ENCODE results near the gene LYRM4. TPM values are rescaled to one million over a fixed set of nuclear protein-coding genes. Genes with fewer than 3 reads are reported as not detected.

LYRM4 gene
- total RNA-seq, 6 experiments from 2014 or later, result 5.7 to 11.5 (median 8.5) TPM

- Histone ChIP-seq H3K9me3 (no peaks in the 10 kb centered on the region), H3K4me1 (no peaks in the 10 kb centered on the region), H3K4me3 (no peak overlapping the region), H3K27ac (no peak overlapping the region), H3K27me3 (no peaks in the 10 kb centered on the region), H3K36me3 (no peaks in the 10 kb centered on the region)
- intact Hi-C loops (cut with DNase I), result no loop called here
- 90% methylated on average over 3 of the region's 3 CpGs for WGBS (ENCODE audit: insufficient coverage, low coverage, low lambda C conversion rate, missing lambda C conversion rate)
- no peak for DNase-seq
- TF ChIP-seq CTCF (IDR thresholded peaks at IDR 0.05) (no peak), POLR2A (IDR thresholded peaks at IDR 0.05) (no peak)
- no peak for ATAC-seq
Measured at GRCh38 chr6:5278565-5279120, 17.9 kb upstream of the LYRM4 start.

- ATAC-seq, result no peak
- no peaks in the 10 kb centered on the region for H3K4me1 ChIP-seq
- TF ChIP-seq POLR2A (IDR thresholded peaks at IDR 0.05) (no peak), CTCF (IDR thresholded peaks at IDR 0.05) (no peak)
Measured at GRCh38 chr6:5278047-5278446, 17.3 kb upstream of the LYRM4 start.

GRCh38 chr6:5277589-5277988, 16.8 kb upstream of the LYRM4 start:
- Histone ChIP-seq H3K27me3 (no peaks in the 10 kb centered on the region), H3K4me1 (no peaks in the 10 kb centered on the region), H3K4me3 (no peak overlapping the region), H3K9me3 (no peaks in the 10 kb centered on the region), H3K27ac (no peak overlapping the region), H3K36me3 (no peaks in the 10 kb centered on the region)
- TF ChIP-seq POLR2A (IDR thresholded peaks at IDR 0.05) (no peak), CTCF (IDR thresholded peaks at IDR 0.05) (no peak)
- intact Hi-C loops (cut with DNase I), result no loop called here
- DNase-seq, result no peak
- ATAC-seq, result no peak
- 81% methylated on average over 3 of the region's 3 CpGs for WGBS (ENCODE audit: insufficient coverage, low coverage, low lambda C conversion rate, missing lambda C conversion rate)

More at GRCh38 chr6:5278047-5278446, 17.3 kb upstream of the LYRM4 start:
- WGBS (ENCODE audit: insufficient coverage, low coverage, low lambda C conversion rate, missing lambda C conversion rate), result 86% methylated on average over 5 of the region's 5 CpGs
- DNase-seq, result no peak
- H3K9me3 ChIP-seq, result no peaks in the 10 kb centered on the region
- H3K36me3 ChIP-seq, result no peaks in the 10 kb centered on the region
- H3K4me3 ChIP-seq, result no peak overlapping the region
- no peaks in the 10 kb centered on the region for H3K27me3 ChIP-seq
- no peak overlapping the region for H3K27ac ChIP-seq
- intact Hi-C loops (cut with DNase I), result no loop called here

- intact Hi-C loops (cut with DNase I), result no loop called here
- Histone ChIP-seq H3K36me3 (no peaks in the 10 kb centered on the region), H3K9me3 (no peaks in the 10 kb centered on the region), H3K4me3 (no peak overlapping the region), H3K4me1 (no peaks in the 10 kb centered on the region), H3K27ac (no peak overlapping the region), H3K27me3 (no peaks in the 10 kb centered on the region)
- ATAC-seq (no peak), DNase-seq (no peak)
- 94% methylated on average over 2 of the region's 2 CpGs for WGBS (ENCODE audit: insufficient coverage, low coverage, low lambda C conversion rate, missing lambda C conversion rate)
- no peak for TF ChIP-seq CTCF (IDR thresholded peaks at IDR 0.05)
Measured at GRCh38 chr6:5276581-5276980, 15.8 kb upstream of the LYRM4 start.

- Histone ChIP-seq H3K4me3 (no peak overlapping the region), H3K36me3 (no peaks in the 10 kb centered on the region), H3K9me3 (no peaks in the 10 kb centered on the region), H3K27me3 (no peaks in the 10 kb centered on the region), H3K4me1 (no peaks in the 10 kb centered on the region), H3K27ac (no peak overlapping the region)
- intact Hi-C loops (cut with DNase I), result no loop called here
- TF ChIP-seq POLR2A (IDR thresholded peaks at IDR 0.05), result no peak
- no peak for TF ChIP-seq CTCF (IDR thresholded peaks at IDR 0.05)
- ATAC-seq, result peak in 1 of 4 donors; percentile 32
- whole genome bisulfite sequencing (ENCODE audit: insufficient coverage, low coverage, low lambda C conversion rate, missing lambda C conversion rate), result 77% methylated on average over 2 of the region's 2 CpGs
- no peak for DNase-seq
Measured at GRCh38 chr6:5275497-5275896, 14.7 kb upstream of the LYRM4 start.

Data from right lobe of liver (tissue), 6 donors.